Hematopoietic multipotent progenitor cell treated with erythropoietin and hydrocortisone succinate and interleukin-3 and kit ligand, for 6 days (in vitro differentiated cells): ENCODE data around the gene SPATA24.
"Not testable (repeated sequence)": the region's sequence is repeated elsewhere in the genome, so short reads cannot be mapped to it uniquely, and the experiment has no call there.

Experiments
- DNase-seq: peaks from one replicate; pipeline ENCODE4 v3.0.0-alpha.2; 2015

The SPATA24 gene

DNA sequence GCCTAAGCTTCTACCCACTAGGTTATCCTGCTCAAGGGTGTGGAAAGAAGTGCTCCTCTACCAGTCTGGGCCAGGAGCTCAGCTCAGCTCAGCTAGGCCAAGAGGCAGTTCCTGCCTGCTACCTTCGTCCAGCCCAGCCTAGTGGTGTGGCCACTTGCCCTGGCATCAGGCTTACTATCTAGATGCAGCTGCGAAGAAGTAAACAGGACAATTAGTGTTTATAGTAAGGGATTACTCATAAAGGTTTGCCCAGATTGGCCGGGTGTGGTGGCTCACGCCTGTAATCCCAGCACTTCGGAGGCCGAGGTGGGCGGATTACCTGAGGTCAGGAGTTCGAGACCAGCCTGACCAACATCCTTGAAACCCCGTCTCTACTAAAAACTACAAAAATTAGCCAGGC, 12.8 kb upstream of the SPATA24 start:
- DNase-seq: no peak

DNA sequence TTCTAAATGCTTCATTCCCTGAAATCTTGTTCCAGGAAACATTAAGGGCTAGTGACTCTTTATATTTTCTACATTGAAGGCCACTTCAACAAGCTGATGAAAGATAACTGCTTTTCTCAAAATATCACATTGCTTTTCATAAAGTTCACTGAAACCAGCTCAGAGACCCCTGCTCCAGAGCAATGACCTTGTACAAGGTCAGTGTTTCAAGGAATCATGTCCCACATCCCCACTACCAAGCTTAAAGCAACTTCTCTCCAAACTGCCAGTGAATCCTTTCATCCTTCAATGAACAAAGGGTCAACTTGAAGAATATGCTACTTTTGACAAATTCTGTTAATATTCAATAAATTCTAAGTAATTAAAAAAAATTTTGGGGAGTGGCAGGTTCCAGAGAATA, 12.0 kb upstream of the SPATA24 start:
- DNase-seq: no peak

DNA sequence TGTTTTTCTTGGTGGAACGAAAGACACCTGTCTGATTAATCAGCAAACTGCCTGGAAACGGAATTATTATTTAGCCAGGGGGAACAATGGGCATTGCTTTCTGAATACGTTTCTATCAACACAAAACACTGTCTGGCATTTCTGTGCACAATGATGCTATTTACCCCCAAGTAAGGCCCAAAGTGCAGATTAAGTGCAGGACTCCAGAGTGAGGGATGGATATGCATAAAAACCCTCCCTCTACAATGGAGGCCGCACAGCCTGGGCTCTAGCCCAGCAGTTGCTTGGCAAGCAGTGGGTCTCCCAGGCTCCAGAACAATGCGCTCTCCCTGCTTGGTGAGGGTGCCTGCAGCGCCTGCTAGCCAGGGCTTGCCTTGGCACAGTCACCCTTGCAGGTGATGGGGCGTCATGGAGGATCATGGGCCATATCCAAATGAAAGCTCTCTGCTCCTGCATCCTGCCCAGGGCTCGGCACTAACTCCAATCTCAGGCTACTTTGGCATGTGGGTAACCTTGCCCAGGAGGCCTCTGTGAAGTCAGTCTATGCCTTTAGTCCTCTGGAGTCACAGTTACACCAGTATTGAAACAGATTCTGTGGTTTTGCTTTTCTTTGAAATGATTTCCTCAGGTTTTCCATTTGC, 11.5 kb upstream of the SPATA24 start:
- no peak for DNase-seq

DNA sequence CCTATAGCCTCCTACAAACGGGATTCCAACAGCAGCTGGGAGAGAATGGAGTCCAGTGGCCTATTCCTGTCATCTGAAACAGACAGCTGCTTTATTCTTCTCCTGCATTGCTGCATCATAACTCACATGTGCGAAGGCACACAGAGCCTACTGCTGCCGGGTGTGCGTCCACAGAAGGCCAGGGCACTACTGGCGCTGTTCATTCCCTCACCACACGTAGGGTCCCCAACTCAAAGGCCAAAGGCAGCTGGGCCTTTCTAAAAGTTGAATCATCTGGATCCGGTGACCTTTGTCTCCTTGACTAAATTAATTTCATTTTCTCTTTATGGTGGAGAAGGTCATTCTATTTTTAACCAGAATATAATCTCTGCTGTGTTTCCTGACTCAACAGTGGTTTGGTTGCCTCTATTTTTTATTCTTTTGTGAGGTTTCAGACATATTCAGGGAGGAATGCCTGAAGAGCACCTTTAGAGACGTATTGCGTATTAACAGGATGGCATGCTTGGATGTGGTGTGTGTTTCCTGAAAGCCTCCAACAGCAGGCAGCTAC, 10.8 kb upstream of the SPATA24 start:
- no peak for DNase-seq

DNA sequence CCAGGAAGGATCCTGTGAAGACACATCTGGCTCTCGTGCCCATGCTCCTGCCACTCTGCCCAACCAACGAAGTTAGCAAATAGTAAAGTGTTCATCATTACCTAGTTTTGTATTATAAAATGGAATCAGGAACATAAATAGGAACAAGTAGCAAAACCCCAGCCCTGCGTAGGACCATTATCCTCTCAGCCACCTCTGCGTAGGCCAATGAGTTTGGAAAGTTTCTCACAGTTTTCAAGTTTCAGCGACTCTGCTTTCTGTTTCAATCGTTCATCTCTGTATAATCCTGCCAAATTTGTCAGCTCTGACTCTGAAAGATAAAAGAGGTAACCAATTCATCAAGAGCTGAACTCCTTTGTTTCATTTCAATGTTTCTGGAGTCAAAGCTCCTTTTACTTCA, 10.1 kb upstream of the SPATA24 start:
- DNase-seq: no peak

DNA sequence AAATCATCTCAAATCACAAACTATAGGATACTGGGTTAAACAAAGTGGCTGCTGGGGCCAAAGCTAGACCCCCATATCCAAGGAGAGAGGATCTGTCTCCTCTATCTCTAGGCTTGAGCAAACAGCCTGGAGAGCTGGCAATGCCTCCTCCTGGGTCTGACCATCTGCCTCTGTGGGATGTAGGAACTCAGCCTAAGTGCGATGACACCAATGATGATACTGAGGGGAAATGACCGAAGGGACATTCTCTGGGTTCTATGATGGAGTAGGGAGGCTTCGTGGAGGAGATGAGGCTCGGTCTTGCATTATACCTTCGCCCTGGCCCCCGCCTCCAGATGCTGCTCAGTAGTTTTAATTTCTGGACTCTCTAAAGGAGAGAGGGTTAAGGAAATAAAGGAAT, 9.3 kb upstream of the SPATA24 start:
- no peak for DNase-seq

DNA sequence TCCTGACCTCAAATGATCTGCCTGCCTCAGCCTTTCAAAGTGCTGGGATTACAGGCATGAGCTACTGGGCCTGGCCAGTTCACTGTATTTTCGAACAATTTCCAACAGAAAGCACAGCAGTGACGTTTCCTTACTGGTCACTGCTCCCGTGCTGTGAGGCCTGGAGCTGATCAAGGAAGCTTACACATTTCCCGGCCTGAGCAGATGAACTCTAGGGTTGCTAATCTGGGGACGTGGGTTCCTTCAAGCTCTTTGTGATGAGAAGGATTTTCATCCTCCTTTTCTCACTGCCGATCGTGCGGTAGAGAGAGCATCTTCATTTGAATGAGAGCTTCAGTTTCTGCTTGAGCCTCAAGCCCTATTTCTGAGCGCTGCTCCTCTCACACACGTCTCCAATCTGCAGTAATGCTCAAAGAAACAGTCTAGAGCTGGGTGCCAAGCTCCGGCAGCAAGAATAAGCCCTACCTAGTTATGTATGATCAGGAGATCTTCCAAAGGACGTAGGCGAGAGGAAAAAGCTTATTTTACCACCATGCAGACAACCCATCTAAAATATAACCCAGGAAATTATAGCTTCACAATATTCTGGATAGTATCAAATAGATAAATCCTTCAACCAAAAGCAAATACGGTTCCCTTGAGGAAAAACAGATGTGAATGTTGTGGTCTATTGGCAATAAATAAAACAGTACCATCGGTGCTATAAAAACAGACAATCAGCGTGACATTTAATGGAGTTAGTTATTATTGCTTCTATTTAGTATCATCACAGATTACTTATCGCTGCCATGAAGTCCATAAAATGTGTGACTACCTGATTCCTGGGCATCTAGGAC, 7.3 kb upstream of the SPATA24 start:
- no peak for DNase-seq

DNA sequence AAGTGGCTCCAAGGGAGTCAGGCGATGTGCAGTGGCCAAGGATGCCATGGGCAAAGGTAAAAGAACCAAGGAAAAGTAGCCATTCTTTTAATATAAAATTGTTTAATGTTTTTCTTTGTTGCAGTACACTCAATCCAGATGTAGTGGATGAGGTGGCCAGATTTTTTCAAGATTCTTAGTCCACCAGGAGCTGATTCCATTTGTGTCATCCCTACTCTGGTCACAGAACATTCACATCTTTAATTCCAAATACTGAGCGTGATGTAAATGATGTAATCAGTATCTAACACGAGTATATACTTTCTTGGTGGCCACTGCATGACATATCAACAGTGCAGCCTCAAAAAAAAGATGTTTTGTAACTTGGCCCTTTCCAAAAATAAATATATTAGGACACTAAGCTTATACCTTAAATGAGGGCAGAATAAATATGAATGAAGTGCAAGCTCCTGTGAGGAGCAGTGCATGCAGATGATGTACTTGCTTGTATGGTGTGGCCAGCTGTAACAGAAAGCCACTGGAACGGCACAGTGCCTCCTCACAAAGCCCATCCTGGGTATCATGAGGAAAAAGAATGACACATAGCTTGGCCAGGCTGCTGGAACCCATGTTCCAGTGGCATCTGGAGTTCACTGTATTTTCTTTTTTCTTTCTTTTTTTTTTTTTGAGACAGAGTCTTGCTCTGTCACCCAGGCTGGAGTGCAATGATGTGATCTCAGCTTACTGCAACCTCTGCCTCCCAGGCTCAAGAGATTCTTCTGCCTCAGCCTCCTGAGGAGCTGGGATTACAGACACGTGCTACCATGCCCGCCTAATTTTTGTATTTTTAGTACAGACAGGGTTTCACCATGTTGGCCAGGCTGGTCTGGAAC, 6.5 kb upstream of the SPATA24 start:
- no peak for DNase-seq

DNA sequence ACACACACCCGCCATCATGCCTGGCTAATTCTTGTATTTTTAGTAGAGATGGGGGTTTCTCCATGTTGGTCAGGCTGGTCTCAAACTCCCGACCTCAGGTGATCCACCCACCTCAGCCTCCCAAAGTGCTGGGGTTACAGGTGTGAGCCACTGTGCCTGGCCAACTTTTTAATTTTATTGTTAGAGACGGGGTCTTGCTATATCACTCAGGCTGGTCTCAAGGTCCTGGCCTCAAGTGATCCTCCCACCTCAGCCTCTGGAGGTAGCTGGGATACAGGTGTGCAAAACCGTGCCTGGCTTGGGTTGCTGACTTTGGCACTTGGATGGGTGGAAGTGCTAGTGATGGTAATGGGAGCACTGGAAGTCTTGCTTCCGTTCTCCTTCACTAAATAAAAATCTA, 5.2 kb upstream of the SPATA24 start:
- not testable (repeated sequence) for DNase-seq

DNA sequence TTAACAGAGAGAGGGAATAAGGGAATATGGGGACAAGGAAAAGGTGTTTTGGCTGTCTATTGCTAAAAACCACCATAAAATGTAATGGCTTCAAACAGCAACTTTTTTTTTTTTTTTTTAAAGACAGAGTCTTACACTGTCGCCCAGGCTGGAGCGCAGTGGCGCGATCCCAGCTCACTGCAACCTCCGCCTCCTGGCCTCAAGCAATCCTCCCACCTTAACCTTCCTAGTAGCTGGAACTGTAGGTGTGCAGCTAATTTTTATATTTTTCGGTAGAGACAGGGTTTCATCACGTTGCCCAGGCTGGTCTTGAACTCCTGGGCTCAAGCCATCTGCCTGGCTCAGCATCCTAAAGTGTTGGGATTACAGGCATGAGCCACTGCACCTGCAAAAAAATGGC, 4.3 kb upstream of the SPATA24 start:
- DNase-seq: no peak

DNA sequence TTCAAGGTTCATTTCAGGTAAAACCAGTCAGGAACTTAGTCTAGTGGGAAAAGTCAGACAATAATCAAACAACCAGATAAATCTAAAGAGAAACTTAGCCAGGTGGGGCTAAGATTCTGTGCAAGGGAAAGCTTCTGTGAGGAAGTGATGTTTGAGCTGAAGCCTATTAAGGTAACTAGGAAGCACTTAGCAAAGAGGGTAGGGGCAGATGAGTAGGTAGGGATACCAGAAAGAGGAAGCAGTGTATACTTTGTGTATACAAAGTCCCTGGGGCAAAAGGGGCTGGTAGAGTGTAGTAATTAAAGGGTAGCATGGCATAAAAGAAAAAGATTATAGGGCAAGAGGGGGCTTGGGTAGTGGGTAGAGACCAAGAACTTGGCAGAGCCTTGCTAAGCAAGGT, 3.6 kb upstream of the SPATA24 start:
- DNase-seq: no peak

DNA sequence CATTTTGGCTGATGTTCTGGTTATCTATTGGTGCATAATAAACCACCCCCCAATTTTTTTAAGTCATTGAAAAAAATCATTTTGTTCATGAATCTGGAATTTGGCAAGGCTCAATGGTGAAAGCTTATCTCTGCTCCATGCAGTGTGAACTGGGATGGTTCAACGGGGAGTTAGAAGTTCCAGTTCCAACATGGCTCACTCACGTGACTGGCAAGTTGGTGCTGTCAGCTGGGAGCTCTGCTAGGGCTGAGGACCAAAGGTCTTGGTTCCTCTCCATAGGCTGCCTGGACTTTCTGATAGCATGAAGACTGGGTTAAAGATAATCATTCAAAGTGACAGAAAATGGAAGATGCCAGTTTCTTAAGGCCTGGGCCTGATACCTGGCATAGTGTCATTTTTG, 3.1 kb upstream of the SPATA24 start:
- no peak for DNase-seq

DNA sequence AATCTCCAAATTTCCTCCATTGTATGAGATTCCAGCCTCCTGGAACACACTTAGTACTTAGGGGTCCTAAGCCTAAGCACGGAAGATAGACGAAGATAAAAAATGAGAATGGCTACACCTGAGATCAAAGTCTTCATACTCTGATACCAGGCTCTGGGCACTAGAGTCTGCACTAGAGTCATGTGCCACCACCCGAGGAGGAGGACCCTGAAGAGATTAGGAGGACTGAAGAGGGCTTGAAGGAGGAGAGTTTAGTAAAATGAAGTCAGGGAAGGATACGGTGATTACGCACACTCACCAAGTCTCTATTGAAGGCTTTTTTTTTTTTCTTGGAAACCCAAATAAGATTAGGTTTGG, 573 bp upstream of the SPATA24 start:
- DNase-seq: no peak

DNA sequence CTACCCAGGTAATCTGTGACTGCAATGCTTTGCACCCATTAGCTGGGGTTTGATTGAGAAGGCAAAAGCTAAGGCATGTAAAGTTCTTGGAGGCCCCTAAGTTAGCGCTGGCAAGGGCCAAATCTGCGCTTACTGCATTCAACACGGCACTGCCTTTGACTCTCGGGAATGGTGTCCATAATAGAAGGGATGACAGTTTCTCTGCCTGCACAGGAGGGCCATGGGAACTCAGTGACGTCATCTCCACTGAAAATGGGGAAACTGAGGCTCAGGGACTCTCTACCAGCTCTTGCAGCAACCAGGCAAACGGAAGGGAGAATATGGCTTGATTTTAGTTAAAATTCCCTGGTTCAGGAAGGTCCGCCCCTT, 487 bp downstream of the SPATA24 start:
- no peak for DNase-seq

DNA sequence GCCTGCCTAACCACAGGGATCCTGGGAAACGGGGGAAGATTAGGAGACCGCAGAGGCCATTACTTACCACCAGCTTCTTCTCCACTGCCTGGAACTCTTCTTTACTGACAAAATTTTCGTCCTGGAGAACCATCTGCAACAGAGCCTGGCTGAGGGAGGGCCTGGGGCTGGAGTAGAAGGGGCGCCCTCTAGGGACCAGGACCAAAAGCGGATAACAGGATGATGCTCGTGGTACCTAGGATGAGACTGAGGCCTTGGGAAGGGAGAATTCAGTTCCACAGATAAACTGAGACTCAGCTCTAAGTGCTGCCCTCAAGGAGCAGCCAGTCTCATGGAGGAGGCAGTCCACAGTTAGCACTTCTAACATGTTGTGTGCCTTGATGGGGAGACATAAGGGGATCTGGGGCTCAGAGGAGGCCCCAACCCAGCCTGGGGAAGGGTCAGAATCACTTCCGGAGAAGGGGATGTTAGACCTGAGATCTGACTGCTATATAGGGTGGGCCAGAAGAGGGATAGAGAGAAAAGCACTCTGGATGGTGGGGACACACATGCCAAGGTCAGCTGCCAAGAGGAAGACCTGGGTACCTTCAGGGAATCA, 1.2 kb downstream of the SPATA24 start:
- DNase-seq: peak; percentile 72

DNA sequence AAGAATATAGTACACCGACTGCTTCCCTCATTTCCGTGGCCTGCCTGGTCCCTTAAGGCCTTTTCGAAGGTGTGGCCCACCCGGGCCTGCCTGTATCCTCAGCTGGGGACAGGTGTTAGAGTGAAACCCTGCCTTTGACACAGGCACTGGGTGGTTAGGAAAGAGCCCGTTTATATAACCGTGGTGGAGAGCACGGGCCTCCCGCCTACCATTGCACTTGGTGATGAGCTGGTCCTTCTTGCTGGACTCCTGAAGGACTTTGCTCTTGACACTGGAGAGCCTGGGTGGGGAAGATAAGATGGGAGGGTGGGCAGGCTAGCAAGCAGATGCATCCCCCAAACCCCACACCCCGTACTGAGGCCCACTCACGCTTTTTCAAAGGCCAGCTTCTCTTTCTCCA, 2.3 kb downstream of the SPATA24 start:
- no peak for DNase-seq

DNA sequence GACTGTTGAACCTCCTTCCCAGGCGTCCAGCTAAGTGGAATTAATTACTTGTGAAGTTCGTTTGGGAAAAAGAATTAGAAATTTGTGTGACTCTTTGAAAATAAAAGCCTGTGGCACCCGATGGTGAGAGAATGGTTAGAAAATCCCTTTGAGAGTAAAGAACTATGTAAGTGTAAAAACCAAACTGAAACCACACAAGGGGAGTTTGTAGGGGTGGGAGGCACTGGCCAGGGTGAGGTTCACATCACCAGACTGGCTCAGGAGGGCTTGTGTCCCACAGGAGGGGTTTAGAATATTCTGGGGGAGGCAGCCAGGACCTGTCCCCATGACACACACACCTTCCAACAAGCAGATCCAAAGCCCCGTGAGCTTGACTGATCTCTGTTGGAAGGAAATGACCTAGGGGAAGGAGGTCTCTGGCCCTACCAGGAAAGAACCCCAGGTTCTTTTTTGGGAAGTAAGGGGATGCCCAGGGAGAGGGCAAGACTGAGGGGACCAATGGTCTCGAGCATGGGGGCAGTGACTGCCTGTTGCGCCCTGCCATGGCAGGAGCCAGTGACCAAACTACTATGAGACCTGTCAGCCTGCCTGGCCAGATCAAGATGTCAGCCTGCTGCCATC, 4.3 kb downstream of the SPATA24 start:
- DNase-seq: no peak

DNA sequence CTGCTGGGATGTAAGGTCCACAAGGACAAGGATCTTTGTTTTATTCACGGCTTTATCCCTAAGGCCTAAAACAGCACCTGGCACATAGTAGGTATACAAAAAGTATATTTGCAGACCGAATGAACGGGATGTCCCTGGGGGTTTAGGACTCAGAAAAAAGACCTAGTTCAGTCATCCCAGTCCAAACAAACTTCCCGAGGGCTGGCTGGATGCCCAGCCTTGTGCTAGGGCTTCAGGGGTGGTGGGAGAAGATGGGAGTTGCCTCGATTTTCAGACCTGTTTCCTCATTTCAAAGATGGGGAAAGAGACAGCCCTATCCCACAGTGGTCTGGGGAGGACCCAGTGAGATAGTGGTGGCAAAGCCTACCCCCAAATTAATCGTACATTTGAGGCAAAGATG, 6.0 kb downstream of the SPATA24 start:
- DNase-seq: no peak

DNA sequence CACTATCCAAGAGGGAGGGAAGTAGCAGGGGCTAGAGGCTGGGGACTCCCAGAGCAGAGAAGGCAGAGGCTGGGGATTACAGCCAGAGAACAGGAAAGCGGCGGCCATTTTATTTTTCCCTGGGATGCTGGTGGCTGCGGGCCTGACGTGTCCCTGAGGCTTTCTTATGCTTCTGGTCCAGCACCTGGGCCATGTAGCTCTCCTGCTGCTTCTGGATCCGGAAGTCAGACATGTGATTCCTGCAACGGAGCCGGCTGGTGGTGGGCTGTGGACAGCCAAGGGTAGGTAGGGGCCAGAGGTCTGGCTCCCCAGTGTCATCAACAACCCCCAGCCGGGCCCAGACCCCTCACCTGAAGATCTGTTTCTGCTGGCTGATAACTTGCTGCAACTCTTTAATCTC, 7.2 kb downstream of the SPATA24 start:
- no peak for DNase-seq

DNA sequence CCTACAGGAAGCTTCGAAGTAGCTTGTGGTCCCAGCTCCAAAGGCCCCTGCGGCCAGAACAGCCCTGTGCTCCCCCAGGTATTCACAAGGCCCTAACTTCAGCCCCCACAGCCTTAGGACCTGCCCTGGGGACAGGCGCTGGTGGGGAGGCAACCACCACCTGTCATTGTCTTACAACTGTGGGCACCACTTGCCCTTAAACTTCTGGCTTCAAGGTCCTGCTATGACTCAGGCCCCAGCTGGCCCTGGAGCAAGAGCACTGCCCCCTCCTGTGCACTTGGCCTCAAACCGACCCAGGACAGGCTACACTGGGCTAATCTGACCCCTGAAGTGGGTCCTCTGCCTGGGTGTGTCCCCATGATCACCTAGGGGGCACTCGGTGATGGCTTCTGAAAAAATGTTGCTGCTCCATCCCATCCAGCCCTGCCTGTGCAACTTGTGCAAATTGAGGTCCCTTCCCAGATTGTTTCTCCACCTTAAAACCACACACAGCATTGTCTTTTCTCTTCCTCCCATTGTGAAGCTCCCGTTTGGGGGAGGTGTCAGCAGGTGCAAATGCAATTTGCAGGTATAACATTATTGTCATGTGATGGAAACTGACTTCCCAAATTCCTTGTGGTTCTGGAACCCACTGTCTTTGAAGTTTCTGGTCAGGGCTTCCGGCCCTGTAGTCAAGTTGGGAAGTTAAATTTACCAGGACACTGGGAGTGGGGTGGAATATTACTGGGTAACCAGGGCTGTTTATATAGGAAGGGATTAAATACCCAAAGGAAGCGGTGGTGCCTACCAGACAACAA, 7.8 kb downstream of the SPATA24 start:
- DNase-seq: no peak

DNA sequence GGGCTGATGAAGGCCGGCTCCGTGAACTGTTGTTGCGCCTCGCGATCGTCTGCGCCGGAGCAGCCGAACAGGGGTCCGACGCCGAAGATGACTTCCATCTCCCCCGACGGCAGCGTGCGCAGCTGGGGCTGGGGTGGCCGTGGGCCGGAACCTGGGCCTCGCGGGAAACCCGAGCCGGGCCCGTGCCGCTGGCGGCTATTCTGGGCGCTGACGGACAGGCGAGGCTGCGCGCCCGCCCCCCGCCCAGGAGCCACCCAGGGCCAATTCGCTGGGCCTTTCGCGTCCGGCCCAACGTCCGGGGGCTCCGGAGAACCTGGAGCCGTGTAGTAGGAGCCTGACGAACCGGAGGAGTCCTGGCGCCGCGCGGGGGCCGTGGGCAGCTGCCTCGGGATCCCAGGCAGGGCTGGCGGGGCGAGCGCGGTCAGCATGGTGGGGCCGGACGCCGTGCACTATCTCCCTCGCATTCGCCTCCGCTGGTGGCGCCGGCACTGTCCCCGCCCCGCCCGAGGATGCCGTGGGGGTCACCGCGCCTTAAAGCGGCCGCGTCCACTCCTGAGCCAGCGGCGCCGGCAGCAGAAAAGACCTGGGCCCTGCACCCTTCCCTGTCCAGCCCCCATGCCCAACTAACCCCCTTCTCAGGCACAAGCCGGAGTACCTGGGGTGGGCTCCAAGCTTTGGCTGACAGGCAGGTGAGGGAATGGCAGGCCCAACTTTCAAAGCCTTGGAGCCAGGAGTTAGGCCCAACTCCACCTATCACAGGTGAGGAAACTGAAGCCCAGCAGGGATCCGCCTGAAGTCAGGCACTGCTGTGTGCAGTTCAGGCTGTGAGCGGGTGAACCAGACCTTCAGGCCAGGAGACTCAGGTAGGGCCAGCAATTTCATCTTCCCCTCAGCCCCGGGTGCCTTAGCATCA, 9.0 kb downstream of the SPATA24 start, which contains the start of gene PROB1:
PROB1 (minus strand) TSS at position 451 of the 913 bp plus-strand sequence; CDS start at position 428, 23 bp downstream.
- DNase-seq: no peak
